ENCODE results near the gene APOL1. TPM values are rescaled to one million over a fixed set of nuclear protein-coding genes. Genes with fewer than 3 reads are reported as not detected.
"Not testable (repeated sequence)": the region's sequence is repeated elsewhere in the genome, so short reads cannot be mapped to it uniquely, and the experiment has no call there.

APOL1 gene
- total RNA-seq, 1 experiment from 2014 or later, result 28.7 TPM

- DNase-seq (ENCODE audit: low read depth), result no peak
- in situ Hi-C loops (cut with HindIII; ENCODE audit: low pct_unique_long_range_greater_than_20kb, low sequenced_read_pairs), result no loop called here
Observed at GRCh38 chr22:36222887-36223450, 30.0 kb upstream of the APOL1 start.

GRCh38 chr22:36223504-36223903, 29.4 kb upstream of the APOL1 start:
- no peak for DNase-seq (ENCODE audit: low read depth)
- in situ Hi-C loops (cut with HindIII; ENCODE audit: low pct_unique_long_range_greater_than_20kb, low sequenced_read_pairs), result no loop called here

GRCh38 chr22:36224245-36224644, 28.7 kb upstream of the APOL1 start:
- in situ Hi-C loops (cut with HindIII; ENCODE audit: low pct_unique_long_range_greater_than_20kb, low sequenced_read_pairs), result no loop called here
- no peak for DNase-seq (ENCODE audit: low read depth)

- DNase-seq (ENCODE audit: low read depth), result no peak
- in situ Hi-C loops (cut with HindIII; ENCODE audit: low pct_unique_long_range_greater_than_20kb, low sequenced_read_pairs), result no loop called here
Observed at GRCh38 chr22:36225333-36225922, 27.5 kb upstream of the APOL1 start.

- DNase-seq (ENCODE audit: low read depth), result no peak
- in situ Hi-C loops (cut with HindIII; ENCODE audit: low pct_unique_long_range_greater_than_20kb, low sequenced_read_pairs), result no loop called here
Observed at GRCh38 chr22:36226189-36226588, 26.7 kb upstream of the APOL1 start.

- in situ Hi-C loops (cut with HindIII; ENCODE audit: low pct_unique_long_range_greater_than_20kb, low sequenced_read_pairs), result no loop called here
- no peak for DNase-seq (ENCODE audit: low read depth)
Observed at GRCh38 chr22:36227396-36227795, 25.5 kb upstream of the APOL1 start.

- in situ Hi-C loops (cut with HindIII; ENCODE audit: low pct_unique_long_range_greater_than_20kb, low sequenced_read_pairs), result no loop called here
Observed at GRCh38 chr22:36227806-36228205, 25.1 kb upstream of the APOL1 start.

GRCh38 chr22:36228369-36228768, 24.6 kb upstream of the APOL1 start:
- in situ Hi-C loops (cut with HindIII; ENCODE audit: low pct_unique_long_range_greater_than_20kb, low sequenced_read_pairs); DNase-seq (ENCODE audit: low read depth): not testable (repeated sequence)

More at GRCh38 chr22:36227806-36228205, 25.1 kb upstream of the APOL1 start:
- no peak for DNase-seq (ENCODE audit: low read depth)

GRCh38 chr22:36228944-36229343, 24.0 kb upstream of the APOL1 start:
- DNase-seq (ENCODE audit: low read depth), result no peak
- in situ Hi-C loops (cut with HindIII; ENCODE audit: low pct_unique_long_range_greater_than_20kb, low sequenced_read_pairs), result no loop called here

- DNase-seq (ENCODE audit: low read depth); in situ Hi-C loops (cut with HindIII; ENCODE audit: low pct_unique_long_range_greater_than_20kb, low sequenced_read_pairs): not testable (repeated sequence)
Observed at GRCh38 chr22:36229649-36230048, 23.3 kb upstream of the APOL1 start.

GRCh38 chr22:36231051-36231450, 21.9 kb upstream of the APOL1 start:
- in situ Hi-C loops (cut with HindIII; ENCODE audit: low pct_unique_long_range_greater_than_20kb, low sequenced_read_pairs); DNase-seq (ENCODE audit: low read depth): not testable (repeated sequence)

GRCh38 chr22:36232715-36233401, 20.1 kb upstream of the APOL1 start:
- in situ Hi-C loops (cut with HindIII; ENCODE audit: low pct_unique_long_range_greater_than_20kb, low sequenced_read_pairs), result no loop called here

GRCh38 chr22:36233796-36234195, 19.1 kb upstream of the APOL1 start:
- in situ Hi-C loops (cut with HindIII; ENCODE audit: low pct_unique_long_range_greater_than_20kb, low sequenced_read_pairs), result no loop called here
- no peak for DNase-seq (ENCODE audit: low read depth)

More at GRCh38 chr22:36232715-36233401, 20.1 kb upstream of the APOL1 start:
- DNase-seq (ENCODE audit: low read depth), result no peak

- DNase-seq (ENCODE audit: low read depth), result no peak
- in situ Hi-C loops (cut with HindIII; ENCODE audit: low pct_unique_long_range_greater_than_20kb, low sequenced_read_pairs), result no loop called here
Observed at GRCh38 chr22:36234213-36234612, 18.7 kb upstream of the APOL1 start.

- DNase-seq (ENCODE audit: low read depth), result no peak
- in situ Hi-C loops (cut with HindIII; ENCODE audit: low pct_unique_long_range_greater_than_20kb, low sequenced_read_pairs), result no loop called here
Observed at GRCh38 chr22:36234919-36235318, 18.0 kb upstream of the APOL1 start.

- in situ Hi-C loops (cut with HindIII; ENCODE audit: low pct_unique_long_range_greater_than_20kb, low sequenced_read_pairs), result no loop called here
Observed at GRCh38 chr22:36235585-36235984, 17.3 kb upstream of the APOL1 start.

GRCh38 chr22:36236388-36237319, 16.3 kb upstream of the APOL1 start:
- in situ Hi-C loops (cut with HindIII; ENCODE audit: low pct_unique_long_range_greater_than_20kb, low sequenced_read_pairs), result no loop called here
- no peak for DNase-seq (ENCODE audit: low read depth)

More at GRCh38 chr22:36235585-36235984, 17.3 kb upstream of the APOL1 start:
- no peak for DNase-seq (ENCODE audit: low read depth)

- no peak for DNase-seq (ENCODE audit: low read depth)
- in situ Hi-C loops (cut with HindIII; ENCODE audit: low pct_unique_long_range_greater_than_20kb, low sequenced_read_pairs), result no loop called here
Observed at GRCh38 chr22:36237462-36238372, 15.2 kb upstream of the APOL1 start.

Data from Caki2 (cell line).